H7 (cell line): Measurements from ENCODE around the gene ERMN. TPM values are rescaled to one million over a fixed set of nuclear protein-coding genes. Genes with fewer than 3 reads are reported as not detected.

Source experiments
- DNase-seq: peaks from one replicate; pipeline ENCODE4 v3.0.0; 2012
- H3K27me3 ChIP-seq: 2 replicates; pipeline ENCODE4 v1.6.0; 2011; ENCODE audit warnings: mild to moderate bottlenecking, low read length; ENCODE audit not compliant: control insufficient read depth, insufficient read depth
- H3K36me3 ChIP-seq: replicated peaks from 2 replicates; pipeline ENCODE4 v1.5.1; 2011; ENCODE audit warnings: low read length; ENCODE audit not compliant: control insufficient read depth, insufficient read depth
- H3K4me3 ChIP-seq: 2 replicates; pipeline ENCODE4 v1.5.1; 2011; ENCODE audit warnings: low read depth, mild to moderate bottlenecking, control low read depth, low read length, moderate library complexity; ENCODE audit not compliant: insufficient read depth
- total RNA-seq: library from RNA; depleted of rRNA; stranded (reverse); fragments of >200 nt; shearing (Covaris generic); gene quantifications from 2 replicates; pipeline ENCODE4 v1.2.3, GENCODE V29; 2014

ERMN gene
- total RNA-seq, 1 experiment from 2014 or later = 0.31 TPM

- Histone ChIP-seq H3K4me3 (no peak overlapping the region), H3K36me3 (no peaks in the 10 kb centered on the region), H3K27me3 (no peaks in the 10 kb centered on the region)
- DNase-seq = no peak
Observed at GRCh38 chr2:157339965-157340655, 14.5 kb upstream of the ERMN start.

DNA sequence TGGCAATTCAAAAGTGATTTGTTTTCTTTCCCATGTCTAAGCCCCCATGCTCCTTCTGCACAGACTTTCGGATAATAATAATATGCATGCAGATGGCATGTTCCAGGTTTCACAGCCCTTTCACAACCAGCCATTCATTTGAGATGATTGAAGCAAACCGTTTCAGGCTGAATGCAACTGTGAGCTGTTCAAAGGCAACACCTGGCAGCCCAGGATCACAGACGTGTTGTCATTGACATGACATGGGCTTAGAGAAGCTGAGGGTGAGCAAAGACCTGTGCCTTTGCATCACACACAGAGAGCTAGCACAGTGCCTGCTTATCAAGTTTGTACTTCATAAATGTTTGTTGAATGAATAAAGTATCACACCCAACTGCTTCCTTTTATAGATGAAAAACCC, 12.4 kb upstream of the ERMN start:
- no peaks in the 10 kb centered on the region for H3K36me3 ChIP-seq
- no peak for DNase-seq
- H3K4me3 ChIP-seq = no peak overlapping the region
- H3K27me3 ChIP-seq = no peaks in the 10 kb centered on the region

GRCh38 chr2:157336137-157337010, 10.8 kb upstream of the ERMN start:
- no peaks in the 10 kb centered on the region for H3K27me3 ChIP-seq
- DNase-seq = peak; percentile 23
- H3K4me3 ChIP-seq = no peak overlapping the region
- H3K36me3 ChIP-seq = no peaks in the 10 kb centered on the region

- Histone ChIP-seq H3K4me3 (no peak overlapping the region), H3K27me3 (no peaks in the 10 kb centered on the region), H3K36me3 (no peaks in the 10 kb centered on the region)
- no peak for DNase-seq
Observed at GRCh38 chr2:157334797-157335196, 9.2 kb upstream of the ERMN start.

DNA sequence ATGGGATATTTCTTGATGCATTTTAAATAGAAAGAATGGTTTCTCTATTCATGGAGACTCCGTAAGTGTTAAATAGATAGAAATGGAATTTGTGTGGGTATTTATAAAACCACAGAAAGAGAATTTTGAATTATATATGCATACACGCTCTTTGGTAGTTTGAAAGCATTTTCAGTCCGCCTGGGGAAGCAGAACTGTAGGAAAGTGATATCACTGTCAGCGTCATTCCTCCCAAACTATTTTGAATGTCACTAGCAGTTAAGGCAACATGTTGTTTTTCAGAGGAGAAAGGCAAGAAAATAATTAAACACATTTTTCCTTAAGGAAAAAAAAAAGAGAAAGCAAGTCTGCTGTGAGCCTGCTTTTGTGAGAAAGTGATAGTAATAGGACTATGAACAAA, 8.7 kb upstream of the ERMN start:
- no peaks in the 10 kb centered on the region for H3K27me3 ChIP-seq
- no peaks in the 10 kb centered on the region for H3K36me3 ChIP-seq
- H3K4me3 ChIP-seq = no peak overlapping the region
- no peak for DNase-seq

DNA sequence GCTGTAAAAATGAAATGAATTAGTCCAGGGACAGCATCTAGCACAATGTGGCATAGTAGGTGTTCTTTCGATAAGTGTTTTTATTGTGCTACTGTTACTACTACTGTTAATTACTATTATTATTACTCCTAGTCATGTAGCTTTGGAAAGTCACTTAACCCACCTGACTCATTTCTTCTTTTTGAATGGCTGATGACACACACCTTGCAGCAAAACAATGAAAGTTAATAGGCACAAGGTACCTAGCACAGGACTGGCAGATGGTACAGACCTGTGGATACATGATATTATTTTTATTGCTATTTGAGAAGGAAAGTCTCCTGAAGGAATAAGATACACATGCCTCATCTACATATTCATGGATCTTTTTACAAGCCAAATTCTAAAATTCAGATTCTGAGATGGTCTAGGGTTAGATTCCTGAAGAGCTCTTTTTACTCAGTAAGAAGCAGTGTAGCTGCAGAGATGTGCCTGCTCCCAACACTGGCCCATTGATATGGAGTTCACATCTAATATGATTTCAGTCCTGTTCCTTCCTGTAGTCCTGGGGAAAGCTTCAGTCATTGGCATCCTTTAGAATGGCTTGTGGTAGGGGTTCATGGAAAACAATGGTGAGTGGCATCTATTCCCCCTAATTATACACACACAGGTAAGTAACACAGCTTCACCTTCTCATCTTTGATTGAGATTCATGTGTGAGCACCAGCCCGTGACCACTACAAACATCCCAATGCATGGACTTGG, 7.9 kb upstream of the ERMN start:
- no peak for DNase-seq
- Histone ChIP-seq H3K27me3 (no peaks in the 10 kb centered on the region), H3K36me3 (no peaks in the 10 kb centered on the region), H3K4me3 (no peak overlapping the region)

DNA sequence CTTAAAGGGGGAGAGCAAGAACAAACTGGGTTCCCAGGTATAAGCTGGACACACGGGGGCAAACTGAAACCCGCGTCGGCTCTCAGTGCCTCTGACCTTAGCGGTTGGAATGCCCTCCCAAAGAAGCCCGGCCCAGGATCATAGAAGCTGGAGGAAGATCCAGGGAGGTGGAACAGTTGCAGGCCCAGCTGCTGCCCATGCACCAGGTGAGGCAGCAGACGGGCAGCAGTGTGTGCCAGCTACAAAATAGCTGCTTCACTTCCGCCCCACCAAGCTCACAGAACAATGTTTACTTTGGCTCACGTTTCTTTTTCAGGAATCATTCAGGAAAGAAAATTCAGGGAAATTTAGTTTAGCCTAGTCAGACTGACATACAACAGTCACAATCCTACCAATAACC, 3.9 kb upstream of the ERMN start:
- DNase-seq = no peak
- H3K27me3 ChIP-seq = no peaks in the 10 kb centered on the region
- no peak overlapping the region for H3K4me3 ChIP-seq
- no peaks in the 10 kb centered on the region for H3K36me3 ChIP-seq

DNA sequence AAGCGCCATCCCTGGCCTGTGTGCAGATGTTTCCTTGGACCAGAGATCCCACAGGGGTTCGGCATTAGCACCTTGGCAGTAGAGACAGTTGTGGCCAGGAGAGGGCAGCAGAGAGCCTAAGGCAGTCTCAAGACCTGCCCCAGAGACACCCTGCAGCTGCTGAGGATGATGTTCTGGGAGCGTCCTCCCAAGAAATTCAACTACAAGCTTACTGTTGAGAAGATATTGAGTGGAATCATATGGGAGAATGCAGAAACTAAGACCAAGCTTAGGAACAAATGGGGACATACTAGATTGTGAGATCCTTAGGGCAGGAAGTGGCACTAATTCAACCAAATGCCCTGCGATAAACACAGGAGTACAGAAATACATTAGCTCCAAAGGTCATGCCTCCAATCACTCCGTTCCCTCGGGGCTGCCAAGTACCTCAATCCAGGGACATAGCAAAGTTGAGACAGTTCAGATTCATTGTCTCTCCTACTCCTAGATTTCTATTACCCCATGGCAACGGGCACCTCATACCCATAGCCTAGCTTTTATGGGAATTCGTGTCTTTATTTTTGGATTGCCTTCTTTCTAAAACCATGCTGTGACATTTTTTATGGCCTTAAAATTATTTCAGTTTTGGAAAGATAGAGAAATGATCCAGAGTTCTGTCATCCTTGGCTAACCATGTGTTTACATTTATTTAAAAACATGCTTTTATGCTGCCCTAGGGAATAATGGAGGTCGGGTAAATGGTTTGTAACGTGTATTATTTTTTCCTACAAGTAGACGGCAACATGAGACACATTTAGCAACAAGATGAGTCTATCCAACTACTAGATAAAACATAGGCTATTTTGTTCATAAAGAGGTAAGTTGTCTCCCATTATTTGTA, 2.2 kb upstream of the ERMN start:
- H3K4me3 ChIP-seq = no peak overlapping the region
- H3K27me3 ChIP-seq = no peaks in the 10 kb centered on the region
- no peaks in the 10 kb centered on the region for H3K36me3 ChIP-seq
- peak; percentile 65 for DNase-seq

- Histone ChIP-seq H3K4me3 (no peak overlapping the region), H3K27me3 (no peaks in the 10 kb centered on the region), H3K36me3 (no peaks in the 10 kb centered on the region)
- no peak for DNase-seq
Observed at GRCh38 chr2:157327200-157327599, 1.6 kb upstream of the ERMN start.

- Histone ChIP-seq H3K4me3 (no peak overlapping the region), H3K27me3 (no peaks in the 10 kb centered on the region), H3K36me3 (no peaks in the 10 kb centered on the region)
- DNase-seq = no peak
Observed at GRCh38 chr2:157326698-157327097, 1.1 kb upstream of the ERMN start.

- no peak for DNase-seq
- no peaks in the 10 kb centered on the region for H3K27me3 ChIP-seq
- H3K36me3 ChIP-seq = no peaks in the 10 kb centered on the region
- no peak overlapping the region for H3K4me3 ChIP-seq
Observed at GRCh38 chr2:157324331-157324843, 1.2 kb downstream of the ERMN start.

- H3K27me3 ChIP-seq = no peaks in the 10 kb centered on the region
- no peak overlapping the region for H3K4me3 ChIP-seq
- DNase-seq = no peak
- H3K36me3 ChIP-seq = no peaks in the 10 kb centered on the region
Observed at GRCh38 chr2:157322432-157322831, 3.2 kb downstream of the ERMN start.

DNA sequence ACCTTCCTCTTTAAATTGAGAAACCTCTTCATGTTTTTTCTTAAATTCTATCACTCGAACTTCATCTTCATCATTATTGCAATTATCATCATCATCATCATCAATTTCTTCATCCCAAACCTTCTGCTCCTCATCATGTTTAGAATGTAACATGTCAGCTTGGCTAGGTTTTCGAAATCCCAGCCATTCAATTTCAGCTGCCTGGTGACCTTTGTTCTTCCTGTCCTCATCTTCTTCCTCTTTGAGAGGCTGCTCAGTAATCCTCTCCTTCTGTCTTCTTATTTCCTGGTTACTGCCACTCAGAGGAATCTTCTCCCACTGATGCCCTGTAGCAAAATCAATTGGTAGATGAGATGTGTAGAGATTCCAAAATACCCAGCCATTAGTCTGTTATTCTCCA, 4.2 kb downstream of the ERMN start:
- Histone ChIP-seq H3K27me3 (no peaks in the 10 kb centered on the region), H3K4me3 (no peak overlapping the region), H3K36me3 (no peaks in the 10 kb centered on the region)
- DNase-seq = no peak

GRCh38 chr2:157320409-157320808, 5.2 kb downstream of the ERMN start:
- Histone ChIP-seq H3K4me3 (no peak overlapping the region), H3K27me3 (no peaks in the 10 kb centered on the region), H3K36me3 (no peaks in the 10 kb centered on the region)
- DNase-seq = no peak
